ENCODE data around the gene PAPSS2. TPM values are rescaled to one million over a fixed set of nuclear protein-coding genes. Genes with fewer than 3 reads are reported as not detected.

The PAPSS2 gene
- total RNA-seq, 2 donors from 2014 or later: 0.55 to 1.3 TPM

GRCh38 chr10:87786421-87786820, 126.7 kb downstream of the PAPSS2 start:
- ATAC-seq: no peak
- H3K9me3 ChIP-seq (ENCODE audit: control insufficient read depth, low read length, poor library complexity, severe bottlenecking): no peaks in the 10 kb centered on the region
- Mint-ChIP-seq H3K4me3 (no peak overlapping the region), H3K27ac (no peak overlapping the region), H3K27me3 (no peaks in the 10 kb centered on the region), H3K36me3 (ENCODE audit: low read depth) (peaks cover 6% of the 10 kb centered on the region), H3K4me1 (peaks cover 13% of the 10 kb centered on the region)
- no peak for DNase-seq

- peaks cover 2% of the 10 kb centered on the region for H3K36me3 Mint-ChIP-seq (ENCODE audit: low read depth)
- ATAC-seq: no peak
- no peak overlapping the region for H3K4me3 Mint-ChIP-seq
- H3K27ac Mint-ChIP-seq: no peak overlapping the region
- no peak for DNase-seq
- no peaks in the 10 kb centered on the region for H3K27me3 Mint-ChIP-seq
- no peaks in the 10 kb centered on the region for H3K9me3 ChIP-seq (ENCODE audit: control insufficient read depth, low read length, poor library complexity, severe bottlenecking)
- H3K4me1 Mint-ChIP-seq: peaks cover 23% of the 10 kb centered on the region
Observed at GRCh38 chr10:87790185-87790584, 130.5 kb downstream of the PAPSS2 start.

- ATAC-seq (no peak), DNase-seq (no peak)
- no peaks in the 10 kb centered on the region for H3K36me3 Mint-ChIP-seq (ENCODE audit: low read depth)
- peak overlapping the region; percentile 67 for H3K27ac Mint-ChIP-seq
- H3K27me3 Mint-ChIP-seq: no peaks in the 10 kb centered on the region
- H3K4me3 Mint-ChIP-seq: no peak overlapping the region
- H3K9me3 ChIP-seq (ENCODE audit: control insufficient read depth, low read length, poor library complexity, severe bottlenecking): no peaks in the 10 kb centered on the region
- H3K4me1 Mint-ChIP-seq: peaks cover 30% of the 10 kb centered on the region
Observed at GRCh38 chr10:87794285-87794684, 134.6 kb downstream of the PAPSS2 start.

Other genes starting within 250 kb of the PAPSS2 start
- 1 to 10 TPM; 2.2 to 2.3 TPM for gene MINPP1, start 155.0 kb upstream of the PAPSS2 start, total RNA-seq
- 10 to 100 TPM; 25.1 to 32.2 TPM for gene ATAD1, start 158.3 kb downstream of the PAPSS2 start, total RNA-seq
- under 1 TPM; 0.21 to 0.55 TPM for gene KLLN, start 203.7 kb downstream of the PAPSS2 start, total RNA-seq
- 10 to 100 TPM; 84.9 to 89.3 TPM for gene PTEN, start 203.7 kb downstream of the PAPSS2 start, total RNA-seq

Data from T-helper 17 cell (primary cell).